ENCODE results near the gene SNX8.

GRCh38 chr7:2312267-2312929, 1.8 kb downstream of the SNX8 start:
- TF ChIP-seq CTCF (IDR thresholded peaks at IDR 0.05; ENCODE audit: borderline replicate concordance, extremely low read depth, low read length, poor library complexity, severe bottlenecking) (no peak), EZH2 (IDR thresholded peaks at IDR 0.05; ENCODE audit: borderline replicate concordance, low read depth, low read length, severe bottlenecking) (no peak)
